ENCODE data around the gene BNC2.
"Not testable (repeated sequence)": the region's sequence is repeated elsewhere in the genome, so short reads cannot be mapped to it uniquely, and the experiment has no call there.

BNC2 gene

GRCh38 chr9:16484180-16484579 is 386.3 kb downstream of the BNC2 start:
- no peak for DNase-seq

DNA sequence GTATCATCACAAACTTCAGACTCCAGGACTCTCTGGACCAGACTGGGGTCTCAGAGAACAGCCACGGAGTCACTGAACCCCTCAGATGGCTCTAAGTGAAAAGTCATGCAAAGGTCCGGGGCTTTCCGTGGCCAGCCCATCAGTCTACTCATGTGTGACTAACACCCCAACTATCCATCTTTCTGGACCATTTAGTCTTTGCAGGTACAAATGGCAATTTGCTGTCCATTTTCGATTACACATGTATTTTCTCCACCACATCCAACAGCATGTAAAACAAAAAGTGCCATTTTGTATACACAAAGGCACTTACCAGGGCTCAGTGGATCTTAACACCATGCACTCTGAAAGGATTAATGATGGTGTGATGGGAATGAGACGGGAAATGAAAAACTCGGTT is 387.7 kb downstream of the BNC2 start:
- no peak for DNase-seq

DNA sequence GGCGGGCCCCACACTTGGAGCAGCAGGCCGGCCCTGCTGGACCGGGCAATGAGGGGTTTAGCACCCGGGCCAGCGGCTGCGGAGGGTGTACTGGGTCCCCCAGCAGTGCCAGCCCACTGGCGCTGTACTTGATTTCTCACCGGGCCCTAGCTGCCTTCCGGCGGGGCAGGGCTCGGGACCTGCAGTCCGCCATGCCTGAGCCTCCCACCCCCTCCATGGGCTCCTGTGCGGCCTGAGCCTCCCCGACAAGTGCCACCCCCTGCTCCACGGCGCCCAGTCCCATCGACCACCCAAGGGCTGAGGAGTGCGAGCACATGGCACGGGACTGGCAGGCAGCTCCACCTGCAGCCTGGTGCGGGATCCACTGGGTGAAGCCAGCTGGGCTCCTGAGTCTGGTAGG is 389.9 kb downstream of the BNC2 start:
- not testable (repeated sequence) for DNase-seq

DNA sequence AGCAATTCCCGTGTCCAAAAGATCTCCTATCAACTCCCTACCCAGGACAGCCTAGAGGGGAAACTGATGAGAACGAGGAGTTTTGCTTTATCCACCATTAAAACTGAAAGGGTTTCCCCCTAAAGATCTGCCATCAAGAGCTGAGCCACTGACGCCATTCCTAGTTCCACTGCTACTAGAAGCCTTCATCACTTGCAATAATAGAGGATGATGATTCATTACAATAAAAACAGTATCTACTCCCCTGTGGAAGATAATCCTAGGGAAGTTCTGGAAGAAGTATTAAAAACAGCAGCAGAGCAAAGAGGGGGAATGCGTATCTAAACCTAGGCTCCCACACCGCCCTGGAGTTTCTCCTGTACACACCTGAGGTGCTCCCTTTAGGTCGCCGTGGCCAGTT is 394.5 kb downstream of the BNC2 start:
- no peak for DNase-seq

GRCh38 chr9:16475257-16475656 is 395.2 kb downstream of the BNC2 start:
- DNase-seq: no peak

- DNase-seq: no peak
Observed at GRCh38 chr9:16469184-16469583, 401.3 kb downstream of the BNC2 start.

DNA sequence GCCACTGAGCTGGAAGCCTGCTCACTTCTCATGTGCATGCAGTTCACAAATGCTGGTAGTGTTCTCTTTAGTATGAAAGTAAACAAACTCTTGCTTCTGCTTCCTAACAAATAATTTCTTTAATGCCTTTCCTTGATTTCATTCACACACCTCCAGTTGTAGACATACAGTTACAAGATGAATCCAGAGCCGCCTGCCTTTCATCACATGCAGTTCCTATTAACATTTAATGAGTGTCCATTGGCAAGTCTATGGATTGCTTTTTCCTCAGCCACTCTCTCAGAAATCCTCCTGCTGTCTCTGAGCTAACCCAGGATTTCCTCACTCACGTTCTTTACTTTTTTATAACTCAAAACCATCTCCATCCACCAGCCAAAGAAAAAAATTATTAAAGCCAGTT is 408.6 kb downstream of the BNC2 start:
- DNase-seq: no peak

DNA sequence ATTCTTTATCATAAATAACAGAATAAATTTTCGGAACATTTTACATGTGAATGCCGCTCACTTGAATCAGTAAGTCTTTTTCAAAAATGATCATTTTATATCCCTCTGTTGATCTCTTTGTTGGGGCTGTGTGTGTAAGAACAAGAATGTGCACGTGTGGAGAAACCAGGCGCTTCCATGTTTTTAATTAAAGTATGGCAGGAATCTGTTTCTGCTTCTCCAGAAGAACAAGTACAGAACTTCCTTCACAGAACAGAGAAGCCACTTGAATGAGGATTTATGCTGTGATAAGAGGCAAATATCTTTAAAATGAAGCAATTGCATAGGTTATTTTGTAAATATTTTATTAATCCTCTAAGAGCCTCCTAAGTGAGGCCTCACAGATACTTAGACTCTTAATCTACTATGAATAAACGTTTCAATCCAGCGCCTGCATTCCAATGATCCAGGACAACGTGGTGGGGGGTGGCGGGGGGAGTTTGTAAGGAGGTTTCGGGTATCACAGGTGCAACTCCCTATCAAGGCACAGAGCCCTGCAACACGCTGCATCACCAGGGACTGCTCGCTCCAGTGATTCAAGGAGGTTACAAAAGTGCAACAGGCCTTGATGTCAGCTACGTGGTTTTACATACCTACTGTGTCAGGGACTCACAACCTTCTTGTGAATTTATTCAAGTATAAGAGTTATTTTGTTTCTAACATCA is 409.2 kb downstream of the BNC2 start:
- no peak for DNase-seq

GRCh38 chr9:16460696-16461095 is 409.8 kb downstream of the BNC2 start:
- no peak for DNase-seq

DNA sequence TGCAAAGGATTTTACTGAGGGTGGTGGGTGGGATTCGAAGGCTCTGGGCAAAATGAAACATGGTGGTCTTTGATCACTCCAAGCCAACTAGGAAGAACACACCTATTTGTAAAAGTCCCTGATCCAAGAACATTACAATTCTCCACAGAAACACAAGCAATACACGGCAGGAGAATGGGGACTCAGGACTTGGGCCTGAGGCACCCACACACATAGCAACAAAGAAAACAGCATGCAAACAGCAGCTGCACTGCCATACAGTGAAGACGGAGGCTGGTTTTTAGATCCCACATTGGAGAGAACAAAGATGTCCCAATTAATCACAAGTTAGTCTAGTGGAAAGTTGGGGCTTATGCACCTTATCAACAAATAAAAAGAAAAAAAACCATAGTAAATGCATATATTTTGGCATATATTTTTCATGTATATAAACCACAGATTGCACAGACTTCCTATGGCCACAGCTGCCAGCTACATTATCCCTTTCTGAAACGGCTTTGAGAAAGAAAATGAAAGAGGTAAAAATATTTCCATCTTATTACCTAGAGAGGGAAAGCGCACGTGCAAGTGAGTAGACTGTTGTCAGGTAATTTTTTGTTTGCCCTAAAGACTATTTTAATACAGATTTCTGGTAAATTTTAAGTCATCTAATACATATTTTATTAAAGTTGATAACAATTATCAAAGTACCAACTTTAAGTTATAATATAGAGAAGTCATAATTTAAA is 410.9 kb downstream of the BNC2 start:
- DNase-seq: no peak

DNA sequence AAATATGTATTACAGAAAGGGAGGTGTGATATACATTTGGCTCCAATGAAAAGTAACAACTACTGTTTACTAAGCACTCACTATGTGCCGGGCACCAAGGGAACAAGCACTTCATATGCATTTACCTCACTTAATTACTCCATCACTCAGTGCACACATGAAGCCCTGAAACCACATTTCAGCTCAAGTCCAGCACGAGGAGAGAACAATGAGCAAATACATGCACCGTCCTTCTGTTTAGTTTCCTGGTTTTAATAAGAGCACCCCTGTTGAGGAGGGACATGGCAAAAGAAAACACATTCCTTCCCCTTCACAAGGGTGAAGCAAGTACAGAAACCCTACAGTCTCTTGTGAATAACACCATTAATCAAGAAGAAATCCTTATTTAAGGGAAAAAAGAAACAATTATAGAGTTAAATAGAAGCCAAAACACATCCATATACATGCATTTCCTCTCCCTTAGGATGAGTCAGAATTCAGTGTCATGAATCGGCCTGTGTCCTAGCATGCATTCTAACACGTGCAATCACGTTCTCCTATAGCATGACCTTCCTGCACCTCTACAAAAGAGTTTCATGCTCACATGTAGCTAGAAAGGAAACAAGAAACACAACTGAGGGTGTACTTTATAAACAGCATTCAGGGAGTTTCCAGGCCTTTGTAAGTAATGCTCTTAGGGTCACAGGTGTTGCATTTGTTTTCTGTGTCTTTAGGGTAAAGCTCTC is 411.6 kb downstream of the BNC2 start:
- DNase-seq: no peak

GRCh38 chr9:16455842-16456241 is 414.6 kb downstream of the BNC2 start:
- DNase-seq: no peak

DNA sequence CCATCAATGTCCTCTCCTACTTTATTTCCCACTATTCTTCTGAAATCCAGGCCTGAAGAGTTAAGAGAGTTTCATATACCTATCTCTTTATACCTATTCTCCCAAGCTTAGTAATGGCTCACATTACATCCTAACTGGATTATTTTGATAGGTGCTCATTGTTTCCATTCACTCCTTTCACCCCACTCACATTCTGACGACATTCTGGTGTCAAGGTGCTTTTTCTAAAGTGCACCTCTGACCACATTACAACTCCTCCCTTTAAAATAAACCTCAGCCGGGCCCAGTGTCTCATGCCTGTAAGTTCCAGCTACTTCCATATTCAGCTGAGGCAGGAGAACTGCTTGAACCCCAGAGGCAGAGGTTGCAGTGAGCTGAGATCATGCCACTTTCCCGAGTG is 417.1 kb downstream of the BNC2 start:
- DNase-seq: no peak

GRCh38 chr9:16450578-16450977 is 419.9 kb downstream of the BNC2 start:
- no peak for DNase-seq

DNA sequence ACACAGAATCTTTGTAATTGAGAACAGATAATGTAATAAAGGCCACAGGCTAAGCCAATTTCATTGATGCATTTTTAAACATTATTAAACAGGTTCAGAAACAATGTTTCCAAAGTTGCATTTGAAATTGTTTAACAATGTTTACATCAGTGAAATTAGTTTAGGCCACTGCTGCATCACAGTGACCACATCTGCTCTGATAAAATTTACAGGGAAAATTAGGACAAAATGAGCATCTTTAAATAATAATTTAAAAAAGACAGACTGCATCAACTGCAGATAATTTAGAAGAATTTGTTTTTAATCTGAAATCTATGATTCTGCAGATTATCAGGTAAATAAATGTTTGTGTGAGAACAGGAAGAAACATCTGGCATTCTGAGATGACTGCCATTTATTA is 420.4 kb downstream of the BNC2 start:
- DNase-seq: no peak

- DNase-seq: no peak
Observed at GRCh38 chr9:16449076-16449730, 421.3 kb downstream of the BNC2 start.

DNA sequence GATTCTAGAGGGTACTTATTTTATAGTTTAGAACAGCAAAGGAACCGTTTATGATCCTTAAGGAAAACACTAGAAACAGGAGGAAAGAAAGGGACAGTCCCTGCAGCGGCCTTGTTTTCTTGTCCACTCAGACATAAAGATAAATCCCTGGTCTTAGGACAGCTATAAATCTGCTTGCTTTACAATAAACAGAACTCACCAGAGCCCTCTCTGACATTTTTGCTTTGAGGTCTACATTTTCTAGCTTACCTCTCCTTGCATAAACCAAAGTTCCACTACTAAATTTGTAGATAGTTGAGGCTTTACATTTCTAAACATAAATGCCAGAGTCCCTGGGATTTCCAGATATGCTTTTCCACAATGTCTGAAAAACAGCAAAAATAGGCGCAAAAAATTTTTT is 422.5 kb downstream of the BNC2 start:
- DNase-seq: no peak

DNA sequence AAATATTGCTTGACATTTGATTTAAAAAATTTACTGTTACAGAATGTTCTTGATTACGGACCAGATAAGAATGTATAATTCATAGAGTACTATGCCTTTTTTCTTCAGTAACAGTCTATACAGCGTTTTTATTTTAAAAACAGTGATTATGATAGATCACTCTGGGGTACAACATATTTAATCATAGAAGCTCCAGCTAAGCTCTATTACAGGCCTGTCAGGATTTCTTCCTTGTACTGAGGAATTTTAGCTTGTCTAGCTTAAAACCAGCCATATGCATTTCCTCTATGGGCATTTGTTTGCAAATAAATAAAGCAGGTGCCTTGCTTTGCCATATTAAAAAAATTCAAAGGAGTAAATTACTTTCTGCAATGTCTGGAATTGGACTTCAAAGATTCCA is 423.8 kb downstream of the BNC2 start:
- DNase-seq: no peak

DNA sequence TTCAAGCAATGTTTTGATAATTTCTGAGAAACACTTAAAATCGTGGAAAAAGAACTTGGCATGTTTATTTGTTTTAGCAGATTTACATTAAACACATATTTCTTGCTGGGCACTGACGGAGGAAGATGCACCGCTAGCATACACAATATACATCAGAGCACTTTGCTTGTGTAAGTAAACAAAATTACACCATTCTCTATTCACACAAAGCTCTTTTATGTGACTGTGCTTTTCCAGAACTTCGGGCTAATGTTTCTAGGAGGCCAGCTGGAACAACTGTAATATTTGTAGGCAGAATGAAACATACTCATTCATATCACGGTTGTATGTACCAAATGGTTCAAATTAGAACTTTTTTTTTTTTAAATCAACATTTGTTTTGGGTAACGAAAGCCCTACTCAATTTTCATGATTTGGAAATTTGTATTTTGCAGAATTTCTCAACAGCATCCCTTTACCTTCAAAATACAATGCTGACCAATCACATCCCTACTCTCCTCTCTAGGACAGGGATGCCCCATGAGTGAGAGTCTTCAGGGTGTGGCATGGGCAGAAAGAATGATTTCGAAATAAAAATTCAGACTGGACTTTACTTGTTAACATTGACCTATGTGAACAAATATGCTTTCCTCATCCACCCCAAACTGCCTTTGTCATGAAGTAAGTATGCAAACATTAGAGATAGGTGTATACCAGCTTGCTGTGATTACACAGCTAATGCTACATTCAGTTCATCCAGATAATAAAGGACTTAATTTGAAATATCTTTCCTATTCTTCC is 425.1 kb downstream of the BNC2 start:
- DNase-seq: no peak

GRCh38 chr9:16442622-16443021 is 427.8 kb downstream of the BNC2 start:
- no peak for DNase-seq

GRCh38 chr9:16441791-16442190 is 428.7 kb downstream of the BNC2 start:
- DNase-seq: no peak

GRCh38 chr9:16438831-16439230 is 431.6 kb downstream of the BNC2 start:
- not testable (repeated sequence) for DNase-seq

GRCh38 chr9:16436545-16436944 is 433.9 kb downstream of the BNC2 start:
- no peak for DNase-seq

Measured in left hindlimb (tissue), 1 donor.